Nephron (organoid): ENCODE measurements around the gene HOXB4.

Source experiments
- H3K27ac Mint-ChIP-seq, 3 experiments: 2 replicates each; pipeline ENCODE4 v1.8.0; 2020; ENCODE audit warnings: mixed read lengths in 3 of 3, mild to moderate bottlenecking in 2 of 3, moderate library complexity in 1 of 3
- H3K27me3 Mint-ChIP-seq: 2 replicates; pipeline ENCODE4 v1.8.0; 2021; ENCODE audit warnings: low read depth, mild to moderate bottlenecking, moderate library complexity, mixed read lengths
- H3K36me3 Mint-ChIP-seq: 2 replicates; pipeline ENCODE4 v1.8.0; 2020; ENCODE audit warnings: low read depth, mixed read lengths
- H3K4me1 Mint-ChIP-seq: 2 replicates; pipeline ENCODE4 v1.8.0; 2020; ENCODE audit warnings: mixed read lengths
- H3K4me3 Mint-ChIP-seq, 3 experiments: 2 replicates each; pipeline ENCODE4 v1.8.0; 2020; ENCODE audit warnings: mild to moderate bottlenecking in 3 of 3, mixed read lengths in 3 of 3, moderate library complexity in 2 of 3
- H3K9me3 Mint-ChIP-seq: 2 replicates; pipeline ENCODE4 v1.8.0; 2020; ENCODE audit warnings: mixed read lengths
- TF ChIP-seq, protein P1 (sequence below), 3 experiments: fragments of 200-600 bp; sonication (generic); IDR thresholded peaks; one replicate each; pipeline ENCODE4 v1.5.0; 2021; ENCODE audit warnings: antibody characterized with exemption in 3 of 3; ENCODE audit not compliant: unreplicated experiment in 3 of 3

HOXB4 gene

DNA sequence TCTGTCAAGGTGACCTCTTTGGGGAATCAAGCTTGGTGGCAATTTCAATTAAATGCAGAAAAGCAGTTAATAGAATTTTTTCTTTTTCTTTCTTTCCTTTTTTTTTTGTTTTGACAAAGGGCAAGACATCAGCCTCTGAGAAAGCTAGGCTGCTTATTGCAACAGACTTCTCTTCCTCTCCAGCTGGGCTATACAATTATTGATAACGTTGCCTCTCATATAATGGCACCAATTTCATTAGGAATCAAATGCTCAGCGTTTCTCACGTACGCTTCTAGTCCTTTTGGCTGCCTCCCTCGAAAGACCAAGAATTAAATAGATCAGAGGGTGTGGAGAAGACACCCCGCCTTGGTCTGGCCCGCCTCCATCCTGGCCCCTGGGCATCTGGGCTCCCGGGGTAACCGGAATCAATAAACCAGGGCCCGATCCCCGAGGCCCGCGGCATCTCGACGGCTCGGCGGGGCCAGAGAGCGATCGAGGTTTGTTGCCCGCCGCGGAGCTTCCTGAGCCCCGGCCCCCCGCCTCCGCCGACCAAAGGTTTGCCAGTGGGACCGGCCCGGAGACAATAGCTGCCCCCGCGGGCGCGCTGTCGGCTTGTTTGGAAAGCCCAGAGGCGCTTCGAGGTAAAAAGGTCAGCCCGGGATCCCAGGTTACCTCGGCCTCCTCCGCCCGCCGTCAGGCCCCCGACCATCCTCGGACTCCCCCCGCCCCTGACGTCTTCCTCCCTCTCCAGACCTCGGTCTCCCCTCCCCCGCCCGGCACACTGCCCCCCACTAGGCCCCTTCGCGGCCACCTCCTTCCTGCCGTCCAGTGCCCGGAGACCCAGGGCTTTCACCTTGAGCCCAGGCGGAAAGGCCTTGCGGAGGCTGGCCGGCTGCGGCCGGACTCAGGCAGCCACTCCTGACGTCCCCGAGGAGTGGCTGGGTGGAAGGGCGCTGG, 51.3 kb downstream of the HOXB4 start:
- H3K36me3 Mint-ChIP-seq: no peaks in the 10 kb centered on the region
- H3K27ac Mint-ChIP-seq: peak overlapping the region; percentile 74 to 93 (median 88)
- peak overlapping the region in 2 of 3 experiments; percentile 37 to 74 for H3K4me3 Mint-ChIP-seq
- no peaks in the 10 kb centered on the region for H3K9me3 Mint-ChIP-seq
- TF ChIP-seq, protein P1, sequence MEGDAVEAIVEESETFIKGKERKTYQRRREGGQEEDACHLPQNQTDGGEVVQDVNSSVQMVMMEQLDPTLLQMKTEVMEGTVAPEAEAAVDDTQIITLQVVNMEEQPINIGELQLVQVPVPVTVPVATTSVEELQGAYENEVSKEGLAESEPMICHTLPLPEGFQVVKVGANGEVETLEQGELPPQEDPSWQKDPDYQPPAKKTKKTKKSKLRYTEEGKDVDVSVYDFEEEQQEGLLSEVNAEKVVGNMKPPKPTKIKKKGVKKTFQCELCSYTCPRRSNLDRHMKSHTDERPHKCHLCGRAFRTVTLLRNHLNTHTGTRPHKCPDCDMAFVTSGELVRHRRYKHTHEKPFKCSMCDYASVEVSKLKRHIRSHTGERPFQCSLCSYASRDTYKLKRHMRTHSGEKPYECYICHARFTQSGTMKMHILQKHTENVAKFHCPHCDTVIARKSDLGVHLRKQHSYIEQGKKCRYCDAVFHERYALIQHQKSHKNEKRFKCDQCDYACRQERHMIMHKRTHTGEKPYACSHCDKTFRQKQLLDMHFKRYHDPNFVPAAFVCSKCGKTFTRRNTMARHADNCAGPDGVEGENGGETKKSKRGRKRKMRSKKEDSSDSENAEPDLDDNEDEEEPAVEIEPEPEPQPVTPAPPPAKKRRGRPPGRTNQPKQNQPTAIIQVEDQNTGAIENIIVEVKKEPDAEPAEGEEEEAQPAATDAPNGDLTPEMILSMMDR (IDR thresholded peaks at IDR 0.05; ENCODE audit: unreplicated experiment in 3 of 3): no peak
- peaks cover 66% of the 10 kb centered on the region for H3K4me1 Mint-ChIP-seq
- peaks cover 63% of the 10 kb centered on the region for H3K27me3 Mint-ChIP-seq
